Left lobe of liver (tissue), 2 donors: ENCODE data around the gene ADARB2. TPM values are rescaled to one million over a fixed set of nuclear protein-coding genes. Genes with fewer than 3 reads are reported as not detected.
"Not testable (repeated sequence)": the region's sequence is repeated elsewhere in the genome, so short reads cannot be mapped to it uniquely, and the experiment has no call there.

Experiments used
- ATAC-seq: fragments of 200-7000 bp; cut with Tn5 transposase; one replicate; pipeline ENCODE4 v1.9.1; 2020; ENCODE audit warnings: mild to moderate bottlenecking, moderate library complexity
- DNase-seq: peaks from one replicate; pipeline ENCODE4 v3.0.0-alpha.2; 2020; ENCODE audit warnings: low spot score
- total RNA-seq: library from RNA; stranded (reverse); gene quantifications from one replicate; pipeline ENCODE4 v1.2.1, GENCODE V29; 2021
- donor health status: DM: no; HTN: no; CAD: no; lungs with moderate emphysema.
- donor health status: DM: no; HTN: yes; CAD: no.

The ADARB2 gene
- total RNA-seq, 1 donor from 2014 or later, result 0.81 TPM

DNA sequence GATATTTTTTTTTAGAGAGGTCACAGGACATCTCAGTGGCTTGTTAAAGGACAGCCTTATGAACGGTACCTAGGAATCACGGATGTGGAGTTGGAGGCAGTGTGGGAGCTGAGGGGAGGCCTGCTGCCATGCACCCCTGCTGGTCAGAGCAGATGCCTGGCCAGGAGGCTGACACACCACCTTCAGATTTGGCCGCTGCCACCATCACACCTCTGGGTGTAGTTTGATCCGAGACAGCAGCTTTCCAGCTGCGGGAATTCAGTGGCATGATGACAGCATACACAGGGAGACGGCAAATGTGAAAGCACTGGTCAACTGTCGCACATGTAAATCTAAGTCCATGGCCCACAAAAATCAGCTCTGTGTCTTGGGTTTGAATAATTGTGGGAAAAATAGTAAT is 285.4 kb downstream of the ADARB2 start:
- DNase-seq, result no peak
- no peak for ATAC-seq

DNA sequence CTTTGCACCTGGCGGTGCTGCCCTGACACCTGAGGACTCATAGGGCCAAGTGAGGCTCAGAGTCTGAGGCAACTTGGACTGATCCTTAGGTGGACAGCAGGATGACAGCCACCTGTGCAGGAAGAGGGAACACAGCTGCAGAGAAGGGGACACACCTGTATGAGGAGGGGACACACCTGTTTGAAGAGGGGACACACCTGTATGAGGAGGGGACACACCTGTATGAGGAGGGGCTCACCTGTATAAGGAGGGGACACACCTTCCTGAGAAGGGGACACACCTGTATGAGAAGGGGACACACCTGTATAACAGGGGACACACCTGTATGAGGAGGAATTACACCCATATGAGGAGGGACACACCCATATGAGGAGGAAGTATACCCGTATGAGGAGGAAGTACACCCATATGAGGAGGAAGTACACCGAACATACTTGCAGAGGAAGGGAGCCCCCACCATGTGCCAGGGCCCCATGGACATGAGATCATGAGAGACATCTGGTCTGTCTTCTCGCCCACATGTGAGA is 285.9 kb downstream of the ADARB2 start:
- ATAC-seq (no peak), DNase-seq (no peak)

DNA sequence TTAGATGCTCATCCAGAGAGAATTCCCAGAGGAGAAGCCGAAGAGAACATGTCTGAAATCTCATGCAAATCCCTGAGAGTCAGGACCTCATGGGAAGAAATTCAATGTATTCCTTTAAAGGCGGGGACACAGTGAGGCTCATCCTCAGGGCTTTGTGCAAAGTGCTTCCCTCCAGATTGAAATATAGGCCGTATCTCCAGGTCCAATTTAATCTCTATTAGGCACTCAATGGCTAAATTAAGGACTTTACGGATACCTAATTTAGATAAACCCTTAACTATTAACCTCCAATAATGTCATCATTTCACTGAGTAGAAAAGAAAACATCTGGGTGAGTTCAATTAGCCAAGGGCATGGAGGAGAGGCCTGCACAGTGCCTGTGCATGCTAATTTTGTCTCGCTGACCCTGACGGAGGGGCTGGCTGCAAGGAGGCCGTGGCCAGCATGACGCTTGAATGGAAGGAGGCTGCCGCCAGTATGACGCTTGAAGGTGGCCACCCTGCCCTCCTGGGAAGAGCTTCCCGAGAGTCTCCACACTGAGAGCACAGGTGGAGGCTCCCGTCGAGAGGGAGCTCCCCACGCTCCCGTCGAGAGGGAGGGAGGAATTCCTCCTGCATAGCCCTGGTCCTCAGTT is 287.6 kb downstream of the ADARB2 start:
- no peak for DNase-seq
- no peak for ATAC-seq

DNA sequence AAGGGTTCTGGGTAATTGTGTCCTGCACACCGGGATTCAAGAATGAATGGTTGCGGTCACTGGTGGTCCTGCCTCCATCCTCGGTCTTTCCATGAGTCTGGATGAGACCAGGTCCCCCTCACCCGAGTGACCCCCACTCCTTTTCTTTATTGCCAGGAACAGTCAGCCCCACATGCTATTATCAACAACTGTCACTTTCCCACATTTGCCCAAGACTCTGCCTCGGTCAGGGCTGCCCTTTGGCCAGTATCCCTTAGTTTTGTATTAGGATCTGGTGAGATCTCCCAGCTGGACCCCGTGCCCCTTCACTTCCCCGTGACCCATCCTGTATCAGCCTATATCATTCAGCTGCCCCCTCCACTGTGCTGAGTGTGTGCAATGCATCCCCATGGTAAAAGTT is 288.3 kb downstream of the ADARB2 start:
- DNase-seq, result no peak
- ATAC-seq, result no peak

- ATAC-seq, result no peak
- no peak for DNase-seq
Measured at GRCh38 chr10:1448252-1448930, 288.9 kb downstream of the ADARB2 start.

DNA sequence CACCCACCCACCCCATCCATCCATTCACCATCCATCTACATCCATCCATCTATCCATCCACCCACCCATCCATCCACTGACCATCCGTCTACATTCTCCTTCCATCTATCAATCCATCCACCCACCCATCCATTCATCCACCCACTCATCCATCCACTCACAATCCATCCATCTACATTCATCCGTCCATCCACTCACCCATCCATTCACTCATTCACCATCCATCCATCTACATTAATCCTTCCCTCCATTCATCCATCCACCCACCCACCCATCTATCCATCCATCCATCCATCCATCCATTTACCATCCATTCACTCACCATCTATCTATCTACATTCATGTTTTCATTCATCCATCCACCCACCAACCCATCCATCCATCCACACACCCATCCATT is 292.5 kb downstream of the ADARB2 start:
- no peak for DNase-seq
- ATAC-seq, result no peak

- DNase-seq, result no peak
- ATAC-seq, result no peak
Measured at GRCh38 chr10:1440897-1441296, 296.4 kb downstream of the ADARB2 start.

DNA sequence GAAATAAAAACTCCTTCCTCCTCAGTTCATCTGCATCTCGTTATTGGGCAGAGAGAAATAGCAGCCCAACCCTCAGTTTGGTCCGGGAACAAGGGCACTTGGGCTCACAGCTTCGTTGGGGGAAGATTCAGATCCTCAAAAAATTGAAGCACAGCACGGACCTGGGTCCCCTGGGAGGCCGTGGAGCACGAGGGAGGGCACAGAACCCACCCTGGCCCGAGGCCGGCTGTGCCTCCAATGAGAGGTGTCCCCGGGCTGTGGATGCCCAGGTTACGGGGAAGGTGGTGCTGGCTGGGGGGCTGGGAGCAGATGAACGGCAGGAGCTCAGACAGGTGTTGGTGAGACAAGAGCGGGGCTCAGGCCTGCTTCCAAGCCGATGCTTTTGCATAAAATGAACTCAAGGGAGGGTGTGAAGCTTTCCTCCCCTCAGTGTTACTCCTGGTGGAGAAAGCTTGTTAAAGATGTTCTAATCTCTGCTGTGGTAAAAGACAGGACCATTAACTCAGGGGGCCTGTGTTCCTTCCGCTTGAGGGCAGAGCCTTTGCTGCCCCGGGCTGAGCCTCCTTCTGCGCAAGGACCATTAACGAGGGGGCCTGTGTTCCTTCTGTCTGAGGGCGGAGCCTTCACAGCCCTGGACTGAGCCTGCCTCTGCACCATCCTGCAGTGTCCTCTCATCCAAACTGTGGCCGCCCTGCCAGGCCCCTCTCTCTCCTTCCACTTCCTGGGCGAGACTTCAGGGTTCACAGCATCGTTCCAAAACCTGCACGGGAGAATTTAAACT is 302.2 kb downstream of the ADARB2 start:
- DNase-seq, result no peak
- no peak for ATAC-seq

DNA sequence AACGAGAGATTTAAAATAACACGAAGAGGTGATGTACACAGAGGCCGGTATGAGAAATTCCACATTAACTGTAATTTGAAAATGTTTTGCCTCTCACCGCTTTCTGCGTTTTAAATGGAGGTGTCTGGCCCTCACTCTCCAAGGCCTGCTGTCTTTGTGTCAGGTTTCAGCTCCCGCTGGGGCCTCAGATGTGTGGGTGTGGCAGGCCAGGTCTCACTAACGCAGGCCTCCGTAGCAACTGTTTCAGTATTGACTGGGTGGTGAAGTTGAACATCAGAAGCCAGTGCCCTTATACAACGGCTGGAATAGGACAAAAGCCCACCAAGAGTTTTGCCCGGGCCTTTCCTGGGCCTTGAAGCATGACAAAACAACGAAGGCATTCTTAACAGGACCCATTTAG is 303.1 kb downstream of the ADARB2 start:
- no peak for ATAC-seq
- no peak for DNase-seq

DNA sequence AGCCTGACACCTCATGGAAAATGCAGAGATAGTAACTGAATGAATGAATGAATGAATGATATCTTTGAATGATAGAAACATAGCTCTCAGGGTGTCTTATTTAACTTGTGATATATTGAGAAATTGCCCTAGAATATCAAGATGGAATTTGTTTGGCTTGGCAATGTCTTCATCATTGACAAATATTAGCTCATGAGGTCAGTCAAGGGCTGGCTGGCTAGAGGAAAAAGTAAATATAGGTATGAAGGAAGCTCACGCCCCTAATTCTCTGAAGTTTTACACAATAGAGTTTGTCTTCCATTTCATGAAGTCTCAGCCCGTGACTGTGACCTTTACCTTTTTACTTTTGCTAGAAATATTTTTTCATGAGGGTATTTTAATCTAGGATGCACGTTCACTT is 305.2 kb downstream of the ADARB2 start:
- ATAC-seq (peak; percentile 69), DNase-seq (no peak)

DNA sequence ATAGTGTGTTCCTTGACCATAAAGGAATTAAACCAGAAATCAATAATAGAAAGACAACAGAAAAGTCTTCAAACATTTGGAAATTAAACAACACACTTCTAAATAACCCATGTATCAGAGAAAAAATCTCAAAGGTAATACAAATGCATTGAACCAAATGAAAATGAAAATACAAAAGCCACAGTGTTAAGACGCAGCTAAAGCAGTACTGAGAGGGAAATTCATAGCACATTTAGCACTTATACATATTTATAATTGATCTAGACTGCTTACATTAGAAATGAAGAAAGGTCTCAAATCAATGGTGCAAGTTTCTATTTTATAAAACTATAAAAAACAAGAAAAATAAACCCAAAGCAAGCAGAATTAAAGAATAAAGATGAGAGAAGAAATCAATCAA is 306.1 kb downstream of the ADARB2 start:
- ATAC-seq (no peak), DNase-seq (no peak)

- not testable (repeated sequence) for DNase-seq, ATAC-seq
Measured at GRCh38 chr10:1427521-1428186, 309.7 kb downstream of the ADARB2 start.

DNA sequence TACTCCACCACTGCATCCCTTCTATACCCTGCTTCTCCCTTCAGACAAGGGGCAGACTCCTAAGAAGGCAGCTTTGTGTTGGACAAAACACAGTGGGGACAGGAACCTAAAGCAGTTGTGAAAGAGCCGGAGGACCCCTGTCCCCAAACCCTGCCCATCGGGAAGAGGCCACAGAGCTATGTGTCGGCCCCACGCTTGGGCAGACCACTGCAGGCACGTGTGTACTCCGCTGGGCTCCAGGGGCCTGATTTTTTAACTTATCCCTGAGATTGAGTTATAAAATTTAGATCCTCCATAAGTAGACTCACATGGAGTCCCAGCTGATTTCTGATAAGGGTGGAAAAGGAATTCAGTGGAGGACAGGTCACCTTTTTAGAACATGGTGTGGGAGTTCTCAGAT is 310.5 kb downstream of the ADARB2 start:
- ATAC-seq (no peak), DNase-seq (no peak)

DNA sequence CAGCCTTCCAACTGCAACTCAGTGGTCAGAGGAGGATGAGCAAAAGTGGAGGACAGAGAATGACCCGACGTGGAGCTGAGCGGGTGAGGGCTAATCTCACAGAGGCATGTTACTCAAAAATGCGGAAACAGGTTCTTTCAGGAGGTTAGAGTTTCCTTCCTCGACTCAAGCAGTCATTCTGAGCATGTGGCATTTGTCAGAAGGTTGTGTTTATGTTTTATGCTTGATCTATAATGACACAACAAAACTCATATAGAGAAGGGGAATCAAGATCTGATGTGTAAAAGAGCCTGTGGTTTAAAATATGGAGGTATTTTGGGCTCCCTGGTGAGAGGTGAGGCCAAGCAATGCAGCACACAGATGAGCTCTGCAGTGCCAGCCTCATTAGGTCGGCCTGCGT is 311.4 kb downstream of the ADARB2 start:
- DNase-seq (no peak), ATAC-seq (no peak)

- DNase-seq, result no peak
Measured at GRCh38 chr10:1424648-1425047, 312.7 kb downstream of the ADARB2 start.

GRCh38 chr10:1423676-1424253 is 313.6 kb downstream of the ADARB2 start:
- DNase-seq, result no peak
- no peak for ATAC-seq

More at GRCh38 chr10:1424648-1425047, 312.7 kb downstream of the ADARB2 start:
- ATAC-seq, result no peak

- DNase-seq, result no peak
- no peak for ATAC-seq
Measured at GRCh38 chr10:1422275-1422674, 315.1 kb downstream of the ADARB2 start.

DNA sequence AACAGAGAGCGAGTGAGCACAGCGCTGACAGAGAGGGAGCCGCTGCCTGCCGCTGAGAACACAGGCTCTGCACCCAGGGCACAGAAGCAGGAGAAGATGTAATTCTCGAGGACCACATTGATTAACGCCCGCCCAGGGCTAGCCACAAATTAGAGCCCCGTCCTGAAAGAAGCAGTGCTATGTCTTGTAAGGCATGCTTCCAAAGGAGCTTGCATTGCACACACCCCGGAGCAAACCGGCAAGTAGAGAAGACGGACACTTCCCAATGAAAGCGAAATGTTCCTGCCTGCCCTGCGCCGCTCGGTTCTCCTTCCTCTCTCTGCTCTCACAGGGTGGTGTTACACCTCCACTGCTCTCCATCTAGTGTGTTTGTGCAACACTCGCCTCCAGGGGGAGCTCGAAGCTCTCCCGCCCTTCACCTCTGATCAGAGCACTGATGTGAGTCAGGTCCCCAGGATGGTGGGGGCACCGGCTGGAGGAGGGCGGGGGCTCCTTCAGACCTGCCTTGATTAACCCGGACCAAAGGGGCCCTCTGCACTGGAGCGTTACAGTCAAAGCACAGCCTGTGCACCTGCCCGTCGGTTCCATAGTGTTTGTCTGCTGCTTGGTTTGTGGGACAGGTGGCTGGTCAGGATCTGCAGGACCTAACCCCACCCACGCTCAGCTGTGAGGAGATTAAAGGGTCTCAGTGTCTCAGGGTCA is 316.5 kb downstream of the ADARB2 start:
- ATAC-seq (peak; percentile 98), DNase-seq (peak; percentile 57)

DNA sequence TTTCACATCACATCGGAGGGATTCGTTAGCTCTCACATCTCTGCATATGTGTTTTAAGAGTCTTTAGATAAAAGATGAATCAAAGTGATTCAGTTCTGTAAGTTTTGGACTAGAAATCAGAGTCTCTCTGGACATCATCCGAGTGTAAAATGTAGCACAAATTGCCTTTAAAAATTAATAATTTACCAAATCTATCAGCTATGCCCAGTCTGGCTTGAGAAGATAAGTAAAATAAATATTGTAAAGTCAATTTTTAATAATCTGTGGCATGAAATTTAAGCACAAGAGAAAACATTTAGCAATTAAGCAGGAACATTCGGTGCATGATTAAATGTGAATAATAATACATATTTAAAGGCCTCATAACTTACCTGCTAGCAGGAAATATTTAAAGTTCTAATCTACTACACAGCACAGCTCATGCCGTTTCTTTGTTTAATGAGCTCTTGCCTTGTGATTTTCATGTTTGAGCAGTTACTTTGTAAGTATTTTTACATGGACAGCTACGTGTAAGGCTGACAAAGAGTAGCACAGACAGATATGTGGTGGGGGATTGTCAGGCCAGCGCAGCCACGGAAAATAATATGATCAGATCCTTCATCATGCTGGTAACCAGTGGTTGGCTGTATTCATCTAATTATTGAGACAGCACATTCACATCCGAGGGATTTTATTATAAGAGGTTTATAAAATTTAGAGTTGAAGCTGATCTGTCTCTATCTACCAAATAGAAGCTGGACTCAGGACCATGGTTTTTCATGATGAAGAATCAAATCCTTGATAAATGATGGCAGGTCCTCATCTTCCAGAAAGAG is 317.3 kb downstream of the ADARB2 start:
- ATAC-seq, result no peak
- no peak for DNase-seq
